Neural cell (in vitro differentiated cells): ENCODE results near the gene MBNL3. TPM values are rescaled to one million over a fixed set of nuclear protein-coding genes. Genes with fewer than 3 reads are reported as not detected.
"Not testable (repeated sequence)": the region's sequence is repeated elsewhere in the genome, so short reads cannot be mapped to it uniquely, and the experiment has no call there.

Source experiments
- H2AFZ ChIP-seq: fragments of 200-600, 300-800 bp; sonication (generic), shearing (Covaris generic); 2 replicates; pipeline ENCODE4 v1.6.0; 2014; ENCODE audit warnings: low read depth, mild to moderate bottlenecking, antibody characterized with exemption, low read length, moderate library complexity
- H3F3A ChIP-seq: fragments of 200-600 bp; shearing (Covaris generic); 2 replicates; pipeline ENCODE4 v1.6.1; 2016; ENCODE audit warnings: mild to moderate bottlenecking, moderate library complexity, mixed read lengths, antibody characterized with exemption, low read length; ENCODE audit not compliant: insufficient read depth, poor library complexity, severe bottlenecking
- H3K27ac ChIP-seq: fragments of 200-600, 300-800 bp; sonication (generic), shearing (Covaris generic); 2 replicates; pipeline ENCODE4 v1.5.1; 2014; ENCODE audit warnings: mild to moderate bottlenecking, low read length, moderate library complexity
- H3K27me3 ChIP-seq: fragments of 300-800, 200-600 bp; sonication (generic), shearing (Covaris generic); 2 replicates; pipeline ENCODE4 v1.6.0; 2014; ENCODE audit warnings: mild to moderate bottlenecking, low read depth, low read length, moderate library complexity; ENCODE audit not compliant: insufficient read depth
- H3K36me3 ChIP-seq: fragments of 300-800, 200-600 bp; sonication (generic), shearing (Covaris generic); 2 replicates; pipeline ENCODE4 v1.5.1; 2014; ENCODE audit warnings: mild to moderate bottlenecking, antibody characterized with exemption, low read length, moderate library complexity; ENCODE audit not compliant: insufficient read depth
- H3K4me2 ChIP-seq: fragments of 300-800, 200-600 bp; sonication (generic), shearing (Covaris generic); 2 replicates; pipeline ENCODE4 v1.6.0; 2014; ENCODE audit warnings: mild to moderate bottlenecking, low read length
- H3K4me3 ChIP-seq: fragments of 300-800, 200-600 bp; sonication (generic), shearing (Covaris generic); 2 replicates; pipeline ENCODE4 v1.5.1; 2014; ENCODE audit warnings: mild to moderate bottlenecking, low read length, moderate library complexity
- H3K79me2 ChIP-seq: fragments of 200-600 bp; shearing (Covaris generic); replicated peaks from 2 replicates; pipeline ENCODE4 v1.6.0; 2014; ENCODE audit warnings: mild to moderate bottlenecking, low read length, moderate library complexity; ENCODE audit not compliant: insufficient read depth
- H3K9ac ChIP-seq: fragments of 300-800, 200-600 bp; sonication (generic), shearing (Covaris generic); 2 replicates; pipeline ENCODE4 v1.6.1; 2016; ENCODE audit warnings: mild to moderate bottlenecking, low read length, mixed read lengths
- H3K9me2 ChIP-seq: fragments of 200-600 bp; shearing (Covaris generic); 2 replicates; pipeline ENCODE4 v1.6.1; 2016; ENCODE audit warnings: mild to moderate bottlenecking, low read length, mixed read lengths; ENCODE audit not compliant: insufficient read depth
- H3K9me3 ChIP-seq: fragments of 200-600, 300-800 bp; sonication (generic), shearing (Covaris generic); 2 replicates; pipeline ENCODE4 v1.6.1; 2016; ENCODE audit warnings: mild to moderate bottlenecking, mixed run types, low read length, moderate library complexity, mixed read lengths
- H4K20me1 ChIP-seq: fragments of 200-600 bp; shearing (Covaris generic); 2 replicates; pipeline ENCODE4 v1.6.1; 2016; ENCODE audit warnings: mild to moderate bottlenecking, mixed run types; ENCODE audit not compliant: insufficient read depth
- CTCF ChIP-seq: fragments of 450-650 bp; IDR thresholded peaks from 2 replicates; pipeline ENCODE4 v1.5.1; 2014; ENCODE audit warnings: antibody characterized with exemption, mild to moderate bottlenecking, moderate library complexity; ENCODE audit not compliant: poor library complexity, severe bottlenecking
- EP300 ChIP-seq: fragments of 450-650 bp; conservative IDR thresholded peaks from 2 replicates; pipeline ENCODE4 v1.6.1; 2014; ENCODE audit warnings: antibody characterized with exemption, mild to moderate bottlenecking, moderate library complexity; ENCODE audit not compliant: poor library complexity, severe bottlenecking
- EZH2 ChIP-seq: fragments of 200-600, 300-800 bp; shearing (Covaris generic), sonication (generic); IDR thresholded peaks from 2 replicates; pipeline ENCODE4 v1.6.1; 2014; ENCODE audit warnings: antibody characterized with exemption, low read length, borderline replicate concordance, mild to moderate bottlenecking; ENCODE audit not compliant: insufficient read depth, poor library complexity, severe bottlenecking
- MXI1 ChIP-seq: fragments of 450-650 bp; conservative IDR thresholded peaks from 2 replicates; pipeline ENCODE4 v1.6.1; 2014; ENCODE audit warnings: antibody characterized with exemption, mild to moderate bottlenecking; ENCODE audit not compliant: poor library complexity, severe bottlenecking
- POLR2AphosphoS5 ChIP-seq: IDR thresholded peaks from 2 replicates; pipeline ENCODE4 v1.6.1; 2012
- RAD21 ChIP-seq: fragments of 450-650 bp; conservative IDR thresholded peaks from 2 replicates; pipeline ENCODE4 v1.6.1; 2014; ENCODE audit warnings: antibody characterized with exemption, mild to moderate bottlenecking, moderate library complexity
- SMC3 ChIP-seq: fragments of 450-650 bp; conservative IDR thresholded peaks from 2 replicates; pipeline ENCODE4 v1.6.1; 2014; ENCODE audit warnings: antibody characterized with exemption, mild to moderate bottlenecking, moderate library complexity; ENCODE audit not compliant: poor library complexity
- TAF1 ChIP-seq: IDR thresholded peaks from 2 replicates; pipeline ENCODE4 v1.6.1; 2012; ENCODE audit warnings: low read depth
- polyA plus RNA-seq: library from polyadenylated mRNA; depleted of rRNA; stranded (reverse); fragments of >200 nt; gene quantifications from 2 replicates; pipeline ENCODE4 v1.2.3, GENCODE V29; 2014
- TF ChIP-seq, protein P1 (sequence below): IDR thresholded peaks from 2 replicates; pipeline ENCODE4 v1.6.1; 2012; ENCODE audit warnings: borderline replicate concordance

The MBNL3 gene
- polyA plus RNA-seq, 1 donor from 2014 or later = 0.09 TPM

DNA sequence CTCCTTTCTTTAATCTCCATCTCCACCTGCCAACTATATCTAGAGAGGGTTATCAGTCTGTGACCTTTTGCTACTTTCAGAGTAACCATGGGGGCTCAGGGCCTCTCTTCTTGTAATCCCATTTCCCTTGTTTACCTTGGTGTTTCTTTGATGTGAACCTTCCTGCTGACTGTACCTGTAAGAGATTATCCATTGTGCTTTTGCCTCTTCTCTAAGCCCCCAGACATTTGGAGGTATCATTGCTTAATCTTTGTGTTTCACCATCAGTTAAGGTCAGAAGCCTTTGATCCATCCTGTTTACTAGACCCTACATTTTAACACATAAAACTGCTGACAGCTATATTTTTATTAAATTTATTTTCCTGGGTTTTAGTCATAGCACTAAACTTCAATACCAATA, 157.8 kb downstream of the MBNL3 start:
- Histone ChIP-seq H2AFZ (no peak overlapping the region), H3F3A (no peaks in the 10 kb centered on the region), H3K4me3 (no peak overlapping the region), H3K9ac (no peak overlapping the region), H3K9me3 (no peaks in the 10 kb centered on the region), H3K27ac (no peak overlapping the region), H3K36me3 (no peaks in the 10 kb centered on the region), H4K20me1 (no peaks in the 10 kb centered on the region), H3K4me2 (no peak overlapping the region), H3K9me2 (no peaks in the 10 kb centered on the region), H3K79me2 (no peaks in the 10 kb centered on the region), H3K27me3 (no peaks in the 10 kb centered on the region)
- TF ChIP-seq EP300 (no peak), RAD21 (no peak), TAF1 (no peak), MXI1 (no peak), SMC3 (no peak), POLR2AphosphoS5 (no peak), CTCF (no peak), EZH2 (no peak)
- TF ChIP-seq, protein P1, sequence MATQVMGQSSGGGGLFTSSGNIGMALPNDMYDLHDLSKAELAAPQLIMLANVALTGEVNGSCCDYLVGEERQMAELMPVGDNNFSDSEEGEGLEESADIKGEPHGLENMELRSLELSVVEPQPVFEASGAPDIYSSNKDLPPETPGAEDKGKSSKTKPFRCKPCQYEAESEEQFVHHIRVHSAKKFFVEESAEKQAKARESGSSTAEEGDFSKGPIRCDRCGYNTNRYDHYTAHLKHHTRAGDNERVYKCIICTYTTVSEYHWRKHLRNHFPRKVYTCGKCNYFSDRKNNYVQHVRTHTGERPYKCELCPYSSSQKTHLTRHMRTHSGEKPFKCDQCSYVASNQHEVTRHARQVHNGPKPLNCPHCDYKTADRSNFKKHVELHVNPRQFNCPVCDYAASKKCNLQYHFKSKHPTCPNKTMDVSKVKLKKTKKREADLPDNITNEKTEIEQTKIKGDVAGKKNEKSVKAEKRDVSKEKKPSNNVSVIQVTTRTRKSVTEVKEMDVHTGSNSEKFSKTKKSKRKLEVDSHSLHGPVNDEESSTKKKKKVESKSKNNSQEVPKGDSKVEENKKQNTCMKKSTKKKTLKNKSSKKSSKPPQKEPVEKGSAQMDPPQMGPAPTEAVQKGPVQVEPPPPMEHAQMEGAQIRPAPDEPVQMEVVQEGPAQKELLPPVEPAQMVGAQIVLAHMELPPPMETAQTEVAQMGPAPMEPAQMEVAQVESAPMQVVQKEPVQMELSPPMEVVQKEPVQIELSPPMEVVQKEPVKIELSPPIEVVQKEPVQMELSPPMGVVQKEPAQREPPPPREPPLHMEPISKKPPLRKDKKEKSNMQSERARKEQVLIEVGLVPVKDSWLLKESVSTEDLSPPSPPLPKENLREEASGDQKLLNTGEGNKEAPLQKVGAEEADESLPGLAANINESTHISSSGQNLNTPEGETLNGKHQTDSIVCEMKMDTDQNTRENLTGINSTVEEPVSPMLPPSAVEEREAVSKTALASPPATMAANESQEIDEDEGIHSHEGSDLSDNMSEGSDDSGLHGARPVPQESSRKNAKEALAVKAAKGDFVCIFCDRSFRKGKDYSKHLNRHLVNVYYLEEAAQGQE = no peak

GRCh38 chrX:132330156-132330729, 158.6 kb downstream of the MBNL3 start:
- H3K9me2 ChIP-seq = no peaks in the 10 kb centered on the region
- no peak overlapping the region for H3K4me2 ChIP-seq
- no peaks in the 10 kb centered on the region for H3F3A ChIP-seq
- H3K9ac ChIP-seq = no peak overlapping the region
- no peaks in the 10 kb centered on the region for H3K9me3 ChIP-seq
- no peaks in the 10 kb centered on the region for H3K36me3 ChIP-seq
- H3K27me3 ChIP-seq = no peaks in the 10 kb centered on the region
- no peak overlapping the region for H3K4me3 ChIP-seq
- no peaks in the 10 kb centered on the region for H4K20me1 ChIP-seq
- TF ChIP-seq RAD21 (no peak), MXI1 (no peak), SMC3 (no peak)
- no peak overlapping the region for H2AFZ ChIP-seq
- no peaks in the 10 kb centered on the region for H3K79me2 ChIP-seq
- H3K27ac ChIP-seq = no peak overlapping the region

DNA sequence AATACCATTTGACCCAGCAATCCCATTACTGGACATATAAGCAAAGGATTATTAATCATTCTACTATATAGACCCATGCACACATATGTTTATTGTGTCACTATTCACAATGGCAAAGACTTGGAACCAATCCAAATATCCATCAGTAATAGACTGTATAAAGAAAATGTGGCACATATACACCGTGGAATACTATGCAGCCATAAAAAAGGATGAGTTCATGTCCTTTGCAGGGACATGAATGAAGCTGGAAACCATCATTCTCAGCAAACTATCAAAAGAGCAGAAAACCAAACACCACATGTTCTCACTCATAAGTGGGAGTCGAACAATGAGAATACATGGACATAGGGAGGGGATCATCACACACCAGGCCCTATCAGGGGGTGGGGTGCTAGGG, 161.9 kb downstream of the MBNL3 start:
- H3K79me2 ChIP-seq, H3K27ac ChIP-seq, H3K9me2 ChIP-seq, H3K9ac ChIP-seq, H2AFZ ChIP-seq, H3K36me3 ChIP-seq, H4K20me1 ChIP-seq, H3F3A ChIP-seq, H3K27me3 ChIP-seq, H3K4me3 ChIP-seq, H3K4me2 ChIP-seq, H3K9me3 ChIP-seq: not testable (repeated sequence)
